ENCODE measurements around the gene LDLRAP1. TPM values are rescaled to one million over a fixed set of nuclear protein-coding genes. Genes with fewer than 3 reads are reported as not detected.

Gene LDLRAP1
- total RNA-seq, 2 donors from 2014 or later = 37.8 to 56.3 TPM

DNA sequence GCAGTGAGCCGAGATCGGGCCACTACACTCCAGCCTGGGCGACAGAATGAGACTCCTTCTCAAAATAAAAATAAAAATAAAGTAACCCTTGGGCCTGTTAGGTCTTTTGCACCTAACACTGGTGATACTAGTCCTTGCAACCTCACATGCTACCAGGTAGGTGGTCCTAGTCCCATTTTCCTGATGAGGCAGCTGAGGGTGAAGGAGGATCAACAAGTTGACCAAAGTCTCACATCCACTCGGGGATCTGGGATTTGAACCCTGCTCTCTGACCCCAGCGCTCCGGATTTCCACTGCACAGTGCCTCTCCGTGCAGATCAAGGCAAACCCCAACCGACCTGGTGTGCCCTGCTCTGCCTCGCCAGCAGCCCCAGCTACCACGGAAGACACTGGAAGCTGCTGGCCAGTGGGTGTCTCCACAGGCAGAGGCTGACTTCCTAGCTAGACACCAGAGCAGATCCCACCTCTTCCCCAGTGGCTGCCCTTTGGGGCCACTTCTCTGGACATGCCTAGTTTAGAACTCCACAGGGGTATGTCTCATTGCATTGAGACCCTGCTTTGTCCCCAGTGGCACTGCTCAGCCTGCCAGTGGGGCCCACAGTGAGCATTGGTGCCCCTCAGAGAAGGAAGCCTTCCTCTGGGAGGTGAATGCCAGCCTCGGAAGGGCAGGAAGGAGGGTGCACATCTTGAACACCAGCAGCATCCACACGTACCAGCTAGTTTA is 27.6 kb downstream of the LDLRAP1 start:
- intact Hi-C loops (cut with DNase I) = no loop called here
- Histone ChIP-seq H3K27me3 (replicated peaks; ENCODE audit: insufficient read depth) (no peaks in the 10 kb centered on the region), H3K27ac (no peak overlapping the region), H3K4me3 (no peak overlapping the region), H3K9me3 (no peaks in the 10 kb centered on the region), H3K4me1 (replicated peaks) (peaks cover 33% of the 10 kb centered on the region), H3K36me3 (no peaks in the 10 kb centered on the region)
- DNase-seq (ENCODE audit: low spot score) = no peak
- no peak for TF ChIP-seq POLR2AphosphoS5 (IDR thresholded peaks at IDR 0.05)
- TF ChIP-seq, protein P1, sequence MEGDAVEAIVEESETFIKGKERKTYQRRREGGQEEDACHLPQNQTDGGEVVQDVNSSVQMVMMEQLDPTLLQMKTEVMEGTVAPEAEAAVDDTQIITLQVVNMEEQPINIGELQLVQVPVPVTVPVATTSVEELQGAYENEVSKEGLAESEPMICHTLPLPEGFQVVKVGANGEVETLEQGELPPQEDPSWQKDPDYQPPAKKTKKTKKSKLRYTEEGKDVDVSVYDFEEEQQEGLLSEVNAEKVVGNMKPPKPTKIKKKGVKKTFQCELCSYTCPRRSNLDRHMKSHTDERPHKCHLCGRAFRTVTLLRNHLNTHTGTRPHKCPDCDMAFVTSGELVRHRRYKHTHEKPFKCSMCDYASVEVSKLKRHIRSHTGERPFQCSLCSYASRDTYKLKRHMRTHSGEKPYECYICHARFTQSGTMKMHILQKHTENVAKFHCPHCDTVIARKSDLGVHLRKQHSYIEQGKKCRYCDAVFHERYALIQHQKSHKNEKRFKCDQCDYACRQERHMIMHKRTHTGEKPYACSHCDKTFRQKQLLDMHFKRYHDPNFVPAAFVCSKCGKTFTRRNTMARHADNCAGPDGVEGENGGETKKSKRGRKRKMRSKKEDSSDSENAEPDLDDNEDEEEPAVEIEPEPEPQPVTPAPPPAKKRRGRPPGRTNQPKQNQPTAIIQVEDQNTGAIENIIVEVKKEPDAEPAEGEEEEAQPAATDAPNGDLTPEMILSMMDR (IDR thresholded peaks at IDR 0.05) = no peak
- no peak for TF ChIP-seq POLR2A (IDR thresholded peaks at IDR 0.05)
- 93% methylated on average over 11 of the region's 12 CpGs for WGBS

DNA sequence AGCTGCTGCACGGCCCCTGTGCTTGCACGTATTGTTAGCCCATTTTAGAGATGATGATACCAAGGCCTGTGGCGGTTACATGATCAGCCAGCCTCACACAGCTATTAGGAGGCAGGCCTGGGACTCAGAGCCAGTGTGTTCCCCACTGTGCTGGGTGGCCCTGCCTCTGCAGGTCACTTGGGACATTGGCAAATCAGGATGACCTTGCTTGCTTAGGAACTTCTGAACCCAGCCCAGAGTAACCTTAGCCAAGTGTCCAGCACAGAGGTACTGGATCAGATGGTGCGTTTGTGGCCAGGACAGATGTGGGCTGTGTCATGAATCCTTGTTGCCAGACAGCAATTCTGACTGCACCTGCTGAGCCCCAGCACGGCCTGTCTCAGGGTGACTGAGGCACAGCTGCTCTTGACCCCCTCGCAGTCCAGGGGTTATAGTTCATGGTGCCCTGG is 28.1 kb downstream of the LDLRAP1 start:
- Histone ChIP-seq H3K36me3 (no peaks in the 10 kb centered on the region), H3K27me3 (replicated peaks; ENCODE audit: insufficient read depth) (no peaks in the 10 kb centered on the region), H3K4me3 (no peak overlapping the region), H3K4me1 (replicated peaks) (peaks cover 27% of the 10 kb centered on the region), H3K27ac (no peak overlapping the region), H3K9me3 (no peaks in the 10 kb centered on the region)
- intact Hi-C loops (cut with DNase I) = no loop called here
- TF ChIP-seq POLR2A (IDR thresholded peaks at IDR 0.05) (no peak), POLR2AphosphoS5 (IDR thresholded peaks at IDR 0.05) (no peak)
- TF ChIP-seq, protein P1 (IDR thresholded peaks at IDR 0.05) = no peak
- 95% methylated on average over 6 of the region's 6 CpGs for WGBS
- no peak for DNase-seq (ENCODE audit: low spot score)

DNA sequence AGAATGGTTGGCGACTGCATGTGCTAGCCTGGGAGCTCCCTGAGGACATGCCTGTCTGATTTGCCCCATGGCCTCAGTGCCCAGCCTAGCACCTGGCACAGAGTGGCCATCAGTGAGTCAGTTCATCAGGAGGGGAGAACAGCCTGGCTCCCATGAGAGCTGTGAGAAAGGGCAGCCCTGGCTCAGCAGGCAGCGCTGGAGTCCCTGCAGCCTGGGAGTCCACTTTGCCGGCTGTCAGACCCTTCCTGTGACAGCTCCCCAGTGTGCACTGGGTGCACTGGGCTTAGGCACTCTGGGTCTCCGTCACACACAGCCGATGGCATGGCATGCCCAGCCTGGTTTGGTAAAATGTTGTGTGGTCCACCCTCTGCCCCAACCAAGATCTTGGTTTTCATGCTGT is 28.7 kb downstream of the LDLRAP1 start:
- no peaks in the 10 kb centered on the region for H3K9me3 ChIP-seq
- H3K4me3 ChIP-seq = no peak overlapping the region
- H3K36me3 ChIP-seq = no peaks in the 10 kb centered on the region
- DNase-seq (ENCODE audit: low spot score) = no peak
- H3K27ac ChIP-seq = no peak overlapping the region
- 95% methylated on average over 4 of the region's 5 CpGs for WGBS
- H3K27me3 ChIP-seq (replicated peaks; ENCODE audit: insufficient read depth) = no peaks in the 10 kb centered on the region
- intact Hi-C loops (cut with DNase I) = no loop called here
- H3K4me1 ChIP-seq (replicated peaks) = peaks cover 22% of the 10 kb centered on the region
- TF ChIP-seq POLR2AphosphoS5 (IDR thresholded peaks at IDR 0.05) = no peak
- no peak for TF ChIP-seq POLR2A (IDR thresholded peaks at IDR 0.05)
- TF ChIP-seq, protein P1 (IDR thresholded peaks at IDR 0.05) = no peak

DNA sequence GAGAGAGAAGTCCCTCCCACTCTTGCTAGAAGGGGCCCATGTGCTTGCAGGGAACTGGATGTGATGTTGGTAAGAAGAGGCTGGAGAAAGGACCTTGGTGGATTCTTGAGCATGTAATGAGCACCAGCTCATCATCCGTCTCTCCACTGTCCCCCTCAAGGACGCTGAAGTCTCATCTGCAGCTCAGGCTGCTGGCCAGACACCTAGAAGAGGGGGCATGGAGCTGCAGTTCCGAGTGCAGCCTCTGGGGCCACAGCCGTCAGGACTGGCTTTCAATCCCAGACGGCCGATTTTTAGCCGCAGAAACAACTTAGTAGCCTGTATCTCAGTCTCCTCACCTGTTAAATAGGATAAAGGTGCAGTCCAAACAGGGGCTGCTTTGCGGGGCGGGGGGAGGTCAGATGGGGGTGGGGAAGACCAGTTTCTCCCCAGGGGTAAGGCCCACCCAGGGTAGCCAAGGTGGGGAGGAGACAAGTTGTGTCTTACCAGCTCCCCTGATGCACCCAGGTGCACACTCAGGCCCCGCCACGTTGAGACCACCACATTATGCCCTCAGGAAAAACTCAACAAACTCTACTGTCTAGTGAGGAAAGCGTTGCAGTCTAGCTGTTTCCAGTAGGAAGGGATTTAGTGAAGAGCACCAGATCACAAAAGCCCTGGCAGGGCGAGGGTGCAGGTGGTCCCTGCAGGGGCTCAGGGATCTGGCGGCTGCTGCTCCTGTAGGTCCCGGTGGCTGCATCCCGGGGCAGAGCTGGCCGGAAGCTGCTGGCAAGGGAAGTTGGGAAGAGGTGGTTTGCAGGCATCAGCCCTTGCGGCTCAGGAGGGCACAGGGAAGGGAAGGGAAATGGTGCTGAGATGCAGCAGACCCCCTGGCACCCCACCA is 29.5 kb downstream of the LDLRAP1 start:
- H3K9me3 ChIP-seq = no peaks in the 10 kb centered on the region
- 40% methylated on average over 18 of the region's 18 CpGs for WGBS
- no peaks in the 10 kb centered on the region for H3K27me3 ChIP-seq (replicated peaks; ENCODE audit: insufficient read depth)
- no peak for TF ChIP-seq POLR2AphosphoS5 (IDR thresholded peaks at IDR 0.05)
- TF ChIP-seq, protein P1 (IDR thresholded peaks at IDR 0.05) = peak; percentile 16 to 71 (median 47)
- intact Hi-C loops (cut with DNase I) = no loop called here
- H3K36me3 ChIP-seq = no peaks in the 10 kb centered on the region
- H3K4me1 ChIP-seq (replicated peaks) = peaks cover 13% of the 10 kb centered on the region
- no peak overlapping the region for H3K4me3 ChIP-seq
- no peak for DNase-seq (ENCODE audit: low spot score)
- H3K27ac ChIP-seq = no peak overlapping the region

Data from prostate gland (tissue), 2 donors.